Vagina (tissue), 2 donors: Measurements from ENCODE around the gene YIF1B.

ENCODE experiments used
- CTCF ChIP-seq, 3 experiments: fragments of 450-650 bp in 2 of 3; fragments of 200-600 bp in 1 of 3; sonication (generic) in 1 of 3; IDR thresholded peaks; one replicate each; pipeline ENCODE4 v1.5.1; 2017 to 2019; ENCODE audit warnings: antibody characterized with exemption in 3 of 3, mild to moderate bottlenecking in 2 of 3, moderate library complexity in 2 of 3
- POLR2A ChIP-seq, 2 donors: fragments of 450-650 bp; IDR thresholded peaks; one replicate each; pipeline ENCODE4 v1.6.1; 2017; ENCODE audit warnings: antibody characterized with exemption in 2 of 2, mild to moderate bottlenecking in 2 of 2, moderate library complexity in 2 of 2

GRCh38 chr19:38281811-38282566, 33.8 kb downstream of the YIF1B start:
- TF ChIP-seq CTCF (IDR thresholded peaks at IDR 0.05) (no peak), POLR2A (IDR thresholded peaks at IDR 0.05) (no peak)
